Fibroblast of lung (primary cell): Measurements from ENCODE around the gene LRRC49.
A peak's percentile ranks its signal among the peaks of the same experiment; 100 is the strongest.

ENCODE experiments used
- CTCF ChIP-seq, 2 donors: IDR thresholded peaks in 1 of 2; conservative IDR thresholded peaks in 1 of 2; 1 replicate in 1 of 2; 2 replicates in 1 of 2; pipeline ENCODE4 v1.5.1; 2011 to 2012; ENCODE audit warnings: low read length in 2 of 2, control low read depth in 1 of 2, inconsistent platforms in 1 of 2, low read depth in 1 of 2, mild to moderate bottlenecking in 1 of 2
- EZH2 ChIP-seq: IDR thresholded peaks from 2 replicates; pipeline ENCODE4 v1.5.1; 2012; ENCODE audit warnings: low read length, control low read depth, mild to moderate bottlenecking; ENCODE audit errors: missing control alignments

- TF ChIP-seq CTCF (conservative IDR thresholded peaks at IDR 0.05 in 1 of 2, IDR thresholded peaks at IDR 0.05 in 1 of 2; ENCODE audit: low read depth in 1 of 2, low read length in 2 of 2), result peak in 1 of 2 donors; percentile 28
- TF ChIP-seq EZH2, result no peak
Measured at GRCh38 chr15:70907784-70908471, 15.3 kb downstream of the LRRC49 start.
